HAP-1 (cell line): Measurements from ENCODE around the gene TPCN2.

Source experiments
- DNase-seq, 2 experiments: peaks; one replicate each; pipeline ENCODE4 v3.0.0-alpha.2; 2016 to 2020; ENCODE audit warnings: low spot score in 2 of 2
- H3K27me3 ChIP-seq: fragments of 250-450 bp; sonication (Bioruptor Pico); 2 replicates; pipeline ENCODE4 v1.5.1; 2020; ENCODE audit warnings: low read depth, mild to moderate bottlenecking, moderate library complexity
- H3K36me3 ChIP-seq: fragments of 250-450 bp; sonication (Bioruptor Pico); replicated peaks from 2 replicates; pipeline ENCODE4 v1.5.1; 2020; ENCODE audit warnings: mild to moderate bottlenecking
- H3K4me1 ChIP-seq: fragments of 250-450 bp; sonication (Bioruptor Pico); 2 replicates; pipeline ENCODE4 v1.5.1; 2020; ENCODE audit warnings: mild to moderate bottlenecking
- H3K4me3 ChIP-seq: fragments of 250-450 bp; sonication (Bioruptor Pico); 2 replicates; pipeline ENCODE4 v1.5.1; 2020; ENCODE audit warnings: mild to moderate bottlenecking, moderate library complexity
- H3K9me3 ChIP-seq: fragments of 250-450 bp; sonication (Bioruptor Pico); 2 replicates; pipeline ENCODE4 v1.5.1; 2020; ENCODE audit warnings: mild to moderate bottlenecking, moderate library complexity
- in situ Hi-C: fragments of 300-500 bp; cut with MboI; formaldehyde crosslinking; loops from 3 replicates; pipeline ENCODE4 v1.14.3; 2020; ENCODE audit warnings: low sequenced_read_pairs, inconsistent platforms, mixed read lengths

The TPCN2 gene

DNA sequence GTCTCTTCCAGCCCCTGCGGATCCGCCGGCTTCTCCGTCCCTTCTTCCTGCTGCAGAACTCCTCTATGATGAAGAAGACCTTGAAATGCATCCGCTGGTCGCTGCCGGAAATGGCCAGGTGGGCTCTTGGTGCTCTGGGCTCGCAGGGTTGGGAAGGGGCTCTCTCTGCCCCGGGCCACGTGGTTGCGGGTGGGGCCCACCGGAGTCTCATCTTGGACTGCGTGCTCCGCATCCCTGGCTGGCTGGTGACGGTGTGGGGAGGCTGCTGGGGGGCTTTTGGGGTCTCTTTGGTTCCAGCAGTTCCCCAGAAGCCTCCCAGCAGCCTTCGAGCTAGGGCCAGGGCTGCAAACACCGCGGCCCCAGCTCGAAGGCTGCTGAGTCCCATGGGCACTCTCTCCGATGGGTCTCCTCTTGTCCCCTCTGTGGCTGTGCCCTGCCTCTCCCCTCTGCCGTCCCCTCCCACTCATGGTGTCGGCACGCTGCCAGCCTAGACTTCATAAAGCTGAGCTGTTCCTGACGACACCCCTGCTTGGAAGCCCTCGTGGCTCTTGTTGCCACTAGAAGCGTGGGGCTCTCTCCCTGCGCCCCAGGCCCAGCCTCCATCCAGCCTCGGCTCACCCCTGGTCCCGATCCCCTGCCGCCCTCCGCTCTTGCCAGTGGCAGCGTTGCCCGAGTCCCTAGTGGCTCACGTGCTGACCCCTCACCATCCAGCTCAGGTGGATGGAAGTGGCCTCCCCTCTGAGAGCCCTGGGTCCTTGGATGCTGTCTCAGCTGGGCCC is 14.3 kb downstream of the TPCN2 start:
- DNase-seq, result no peak
- Histone ChIP-seq H3K4me3 (no peak overlapping the region), H3K36me3 (no peaks in the 10 kb centered on the region; the same call in 1 of the 2 replicates), H3K9me3 (no peaks in the 10 kb centered on the region), H3K4me1 (no peaks in the 10 kb centered on the region), H3K27me3 (no peaks in the 10 kb centered on the region)
- in situ Hi-C loops, result no loop called here

DNA sequence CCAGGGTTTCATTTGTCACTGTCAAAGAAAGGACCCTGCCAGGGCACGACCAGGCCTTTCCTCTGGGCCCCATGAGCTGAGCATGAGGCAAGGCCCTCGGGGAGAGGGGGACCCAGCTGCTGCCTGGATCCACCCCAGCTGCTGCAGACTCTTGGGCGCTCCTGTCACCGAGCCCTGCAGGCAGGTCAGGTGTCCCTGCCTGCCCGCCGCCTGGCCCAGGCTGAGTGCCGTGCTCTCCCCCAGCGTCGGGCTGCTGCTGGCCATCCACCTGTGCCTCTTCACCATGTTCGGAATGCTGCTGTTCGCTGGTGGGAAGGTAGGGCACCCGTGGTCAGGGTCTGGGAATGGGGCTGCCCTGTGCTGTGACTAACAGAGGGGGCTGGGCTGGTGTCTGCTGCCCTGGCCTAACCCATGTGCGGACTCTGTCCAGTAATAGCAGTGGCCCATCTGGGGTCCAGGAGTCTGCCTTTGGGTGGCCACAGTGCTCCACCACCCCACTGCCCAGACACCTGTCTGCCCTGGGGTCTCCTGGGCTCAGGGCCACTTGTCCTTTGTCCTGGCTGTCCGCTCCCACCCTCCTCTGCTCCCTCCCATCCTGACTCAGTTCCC is 15.0 kb downstream of the TPCN2 start:
- Histone ChIP-seq H3K27me3 (no peaks in the 10 kb centered on the region), H3K4me3 (no peak overlapping the region), H3K9me3 (no peaks in the 10 kb centered on the region), H3K36me3 (no peaks in the 10 kb centered on the region; the same call in 1 of the 2 replicates), H3K4me1 (no peaks in the 10 kb centered on the region)
- in situ Hi-C loops, result no loop called here
- no peak for DNase-seq

DNA sequence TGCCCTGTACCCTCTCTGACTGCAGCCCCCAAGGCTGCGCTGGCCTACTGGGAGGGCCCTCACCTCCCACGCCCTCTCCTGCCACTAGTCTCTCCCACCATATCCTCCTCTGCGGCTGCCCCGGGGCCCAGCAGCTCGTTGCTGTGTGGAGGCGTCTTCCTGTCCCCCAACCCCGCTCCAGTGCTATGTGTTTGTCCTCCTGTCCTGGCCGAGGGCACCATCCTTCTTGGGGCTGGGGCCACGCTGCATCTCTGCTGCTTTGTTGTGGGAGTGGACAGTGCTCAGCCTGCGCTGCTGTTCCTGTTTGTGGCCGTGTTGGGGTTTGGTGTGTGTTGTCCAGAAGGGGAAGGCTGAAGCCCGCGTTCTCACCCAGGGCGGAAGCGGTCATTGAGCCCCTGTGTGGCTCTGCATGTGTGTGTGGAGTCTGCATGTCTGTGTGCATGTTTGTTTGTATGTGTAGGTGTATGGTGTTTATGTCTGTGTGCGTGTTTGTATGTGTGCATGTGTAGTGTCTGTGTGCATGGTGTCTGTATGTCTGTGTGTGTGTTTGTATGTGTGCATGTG is 15.7 kb downstream of the TPCN2 start:
- Histone ChIP-seq H3K4me1 (no peaks in the 10 kb centered on the region), H3K4me3 (no peak overlapping the region), H3K27me3 (no peaks in the 10 kb centered on the region), H3K36me3 (no peaks in the 10 kb centered on the region; the same call in 1 of the 2 replicates), H3K9me3 (no peaks in the 10 kb centered on the region)
- DNase-seq, result no peak
- in situ Hi-C loops, result no loop called here

DNA sequence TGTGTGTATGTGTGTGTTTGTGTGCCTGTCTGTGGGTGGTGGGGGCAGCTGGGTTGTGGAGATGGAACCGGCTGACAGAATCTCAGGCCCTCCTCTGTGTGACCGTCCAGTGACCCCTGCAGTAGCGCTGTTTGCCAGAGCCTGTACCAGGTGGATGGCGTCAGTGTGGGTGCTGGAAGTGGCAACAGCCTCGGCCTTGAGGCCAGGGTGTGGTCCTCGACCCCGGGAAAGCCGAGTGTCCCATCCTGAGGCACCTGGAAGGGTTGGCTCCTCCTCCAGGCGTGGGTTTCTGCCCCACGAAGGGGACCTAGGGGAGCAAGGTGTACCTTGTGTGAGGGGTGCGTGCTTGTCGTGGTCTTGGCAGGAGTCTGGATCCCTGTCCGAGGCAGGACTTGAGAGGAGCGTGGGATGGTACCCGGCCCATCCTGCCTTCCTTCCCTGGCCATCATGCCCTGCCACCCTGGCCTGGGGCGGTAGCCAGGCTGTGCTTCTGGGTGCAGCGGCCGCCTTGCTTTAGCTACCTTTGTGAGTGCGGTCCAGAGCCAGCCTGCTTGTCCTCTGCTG is 16.5 kb downstream of the TPCN2 start:
- H3K4me1 ChIP-seq, result no peaks in the 10 kb centered on the region
- in situ Hi-C loops, result no loop called here
- no peaks in the 10 kb centered on the region for H3K36me3 ChIP-seq
- no peak overlapping the region for H3K4me3 ChIP-seq
- no peaks in the 10 kb centered on the region for H3K27me3 ChIP-seq
- no peak for DNase-seq
- no peaks in the 10 kb centered on the region for H3K9me3 ChIP-seq

DNA sequence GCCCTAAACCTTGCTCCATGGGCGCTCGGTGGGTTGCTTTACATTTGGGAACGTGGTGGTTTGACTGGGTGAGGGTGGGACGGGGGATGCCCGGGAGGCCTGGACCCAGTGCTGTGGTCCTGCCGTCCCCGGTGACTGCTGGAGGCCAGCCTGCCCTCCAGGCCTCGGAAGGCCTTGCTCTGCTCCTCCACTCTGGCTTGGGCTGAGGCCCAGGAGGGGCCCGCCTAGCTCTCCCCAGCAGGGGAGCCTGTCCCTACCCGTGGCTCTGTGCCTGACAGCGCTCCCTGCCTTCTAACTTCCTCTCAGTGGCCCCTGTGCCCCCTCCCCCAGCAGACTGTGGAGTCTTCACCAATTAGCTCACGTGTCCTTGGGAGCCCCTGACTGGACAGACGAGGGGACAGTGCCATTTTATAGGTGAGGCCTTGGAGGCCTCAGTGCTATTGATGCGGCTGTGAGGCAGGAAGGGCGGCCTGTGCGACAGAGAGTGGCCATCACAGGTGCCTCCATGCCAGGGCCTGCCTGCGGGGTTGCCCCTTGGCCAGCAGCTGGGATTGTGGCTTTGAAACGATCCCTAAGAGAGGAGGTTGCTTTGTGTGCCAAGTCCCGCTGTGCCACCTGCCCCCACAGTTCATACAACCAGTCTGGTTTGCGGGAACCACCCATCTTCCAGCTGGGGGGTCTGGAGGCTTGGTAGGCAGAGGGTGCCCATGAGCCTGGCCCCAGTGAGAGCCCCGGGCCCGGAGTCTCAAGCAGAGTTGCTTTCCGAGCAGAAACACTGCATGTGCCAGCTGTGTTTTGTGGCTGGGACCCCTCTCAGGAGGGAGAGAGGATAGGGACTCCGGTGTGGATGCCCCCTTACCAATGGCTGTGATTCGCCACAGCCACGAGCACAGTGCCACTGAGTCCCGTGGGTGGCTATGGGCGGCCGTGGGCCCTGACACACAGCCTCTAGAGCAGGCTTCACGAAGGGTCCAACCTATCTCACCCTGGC is 17.7 kb downstream of the TPCN2 start:
- Histone ChIP-seq H3K27me3 (no peaks in the 10 kb centered on the region), H3K4me3 (no peak overlapping the region), H3K4me1 (no peaks in the 10 kb centered on the region), H3K9me3 (no peaks in the 10 kb centered on the region), H3K36me3 (0 out of 2 replicates have a peak, but pooled peaks cover 3% of the 10 kb centered on the region)
- in situ Hi-C loops, result no loop called here
- no peak for DNase-seq

DNA sequence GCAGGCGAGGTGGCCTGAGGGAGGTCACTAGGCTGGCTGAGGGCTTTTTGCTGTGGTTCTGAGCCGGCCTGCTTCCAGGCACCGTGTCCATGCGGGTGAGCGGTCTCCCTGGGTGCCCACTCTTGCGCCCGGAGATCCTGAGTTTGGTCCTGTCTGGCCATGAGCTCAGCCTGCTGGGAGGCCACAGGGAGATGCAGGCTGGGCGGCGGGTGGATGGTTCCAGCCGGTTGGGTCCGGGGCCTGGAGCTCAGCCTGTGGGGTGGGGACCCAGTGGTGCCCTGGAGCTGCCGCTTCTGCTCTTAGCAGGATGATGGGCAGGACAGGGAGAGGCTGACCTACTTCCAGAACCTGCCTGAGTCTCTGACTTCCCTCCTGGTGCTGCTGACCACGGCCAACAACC is 18.5 kb downstream of the TPCN2 start:
- in situ Hi-C loops, result no loop called here
- Histone ChIP-seq H3K36me3 (0 out of 2 replicates have a peak, but pooled peaks cover 3% of the 10 kb centered on the region), H3K4me1 (no peaks in the 10 kb centered on the region), H3K27me3 (no peaks in the 10 kb centered on the region), H3K9me3 (no peaks in the 10 kb centered on the region), H3K4me3 (no peak overlapping the region)
- DNase-seq, result no peak

DNA sequence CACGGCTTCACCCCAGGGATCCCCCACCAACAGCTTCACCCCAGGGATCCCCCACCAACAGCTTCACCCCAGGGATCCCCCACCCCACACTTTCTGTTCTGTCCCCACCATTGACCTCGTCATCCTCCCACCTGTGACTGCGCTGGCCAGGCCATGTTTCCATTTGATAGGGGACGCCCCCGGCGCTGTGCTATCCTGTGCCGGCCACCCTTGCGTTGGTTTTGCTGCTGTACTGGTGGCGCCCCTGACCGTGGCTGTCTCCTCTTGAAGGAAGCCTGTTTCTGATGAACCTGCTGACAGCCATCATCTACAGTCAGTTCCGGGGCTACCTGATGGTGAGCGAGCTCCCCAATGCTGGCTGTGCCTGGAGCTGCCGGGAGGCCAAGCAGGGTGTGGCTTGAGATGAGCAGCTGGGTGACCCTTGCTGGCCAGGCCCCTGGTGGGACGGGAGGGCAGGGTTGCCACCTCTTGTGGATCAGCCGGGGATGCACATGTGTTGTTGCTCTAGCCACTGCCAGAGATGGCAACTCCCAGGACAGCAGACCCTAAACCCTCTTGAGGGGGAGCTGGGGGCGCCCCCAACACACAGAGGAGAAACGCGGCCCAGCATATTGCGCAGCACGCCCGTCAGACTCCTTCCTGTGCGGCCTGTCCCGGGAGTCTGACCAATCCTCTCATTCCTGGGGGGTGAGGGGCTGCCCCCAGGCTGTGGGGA is 22.5 kb downstream of the TPCN2 start:
- peaks cover 5% of the 10 kb centered on the region for H3K36me3 ChIP-seq
- H3K27me3 ChIP-seq, result no peaks in the 10 kb centered on the region
- in situ Hi-C loops, result no loop called here
- H3K9me3 ChIP-seq, result no peaks in the 10 kb centered on the region
- no peak for DNase-seq
- H3K4me1 ChIP-seq, result no peaks in the 10 kb centered on the region
- H3K4me3 ChIP-seq, result no peak overlapping the region

DNA sequence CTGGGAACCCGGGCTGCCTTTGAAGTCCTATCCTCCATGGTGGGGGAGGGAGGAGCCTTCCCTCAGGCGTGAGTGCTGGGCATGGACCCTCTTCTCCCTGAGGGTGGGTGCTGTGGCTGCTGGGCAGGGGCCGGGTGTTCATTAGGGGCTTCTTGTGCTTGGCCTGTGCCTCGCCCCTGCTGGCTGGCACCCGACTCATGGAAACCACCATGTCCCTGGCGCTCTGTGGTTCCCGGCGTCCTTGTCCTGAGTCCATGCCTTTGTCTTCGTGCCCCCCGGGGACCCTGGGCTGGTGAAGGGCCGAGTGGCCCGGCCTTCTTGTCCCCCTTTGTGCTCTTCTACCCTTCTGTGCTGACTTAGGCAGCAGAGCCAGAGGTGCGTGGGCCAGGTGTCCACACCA is 23.2 kb downstream of the TPCN2 start:
- DNase-seq, result no peak
- H3K4me3 ChIP-seq, result no peak overlapping the region

DNA sequence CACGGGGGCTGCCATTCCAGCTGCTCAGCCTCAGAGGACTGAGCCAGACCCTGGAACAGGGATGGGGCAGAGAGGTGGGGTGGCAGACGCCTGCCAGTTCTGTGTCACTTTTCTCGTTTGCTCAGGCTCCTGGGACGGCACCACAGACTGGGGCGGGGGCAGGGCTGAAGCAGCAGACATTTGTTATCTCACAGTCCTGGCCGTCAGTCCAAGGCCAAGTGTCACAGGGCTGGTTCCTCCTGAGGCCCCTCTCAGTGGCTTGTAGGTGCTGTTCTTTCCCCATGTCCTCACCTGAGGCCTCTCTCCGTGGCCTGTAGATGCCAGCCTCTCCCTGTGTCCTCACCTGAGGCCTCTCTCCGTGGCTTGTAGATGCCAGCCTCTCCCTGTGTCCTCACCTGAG is 24.7 kb downstream of the TPCN2 start:
- no peak for DNase-seq
- H3K27me3 ChIP-seq, result no peaks in the 10 kb centered on the region
- in situ Hi-C loops, result no loop called here
- no peaks in the 10 kb centered on the region for H3K9me3 ChIP-seq
- H3K4me1 ChIP-seq, result no peaks in the 10 kb centered on the region
- H3K4me3 ChIP-seq, result no peak overlapping the region
- peaks cover 5% of the 10 kb centered on the region for H3K36me3 ChIP-seq

More for the DNA sequence above, 23.2 kb downstream of the TPCN2 start:
- Histone ChIP-seq H3K9me3 (no peaks in the 10 kb centered on the region), H3K36me3 (peaks cover 5% of the 10 kb centered on the region), H3K27me3 (no peaks in the 10 kb centered on the region), H3K4me1 (no peaks in the 10 kb centered on the region)
- in situ Hi-C loops, result no loop called here

DNA sequence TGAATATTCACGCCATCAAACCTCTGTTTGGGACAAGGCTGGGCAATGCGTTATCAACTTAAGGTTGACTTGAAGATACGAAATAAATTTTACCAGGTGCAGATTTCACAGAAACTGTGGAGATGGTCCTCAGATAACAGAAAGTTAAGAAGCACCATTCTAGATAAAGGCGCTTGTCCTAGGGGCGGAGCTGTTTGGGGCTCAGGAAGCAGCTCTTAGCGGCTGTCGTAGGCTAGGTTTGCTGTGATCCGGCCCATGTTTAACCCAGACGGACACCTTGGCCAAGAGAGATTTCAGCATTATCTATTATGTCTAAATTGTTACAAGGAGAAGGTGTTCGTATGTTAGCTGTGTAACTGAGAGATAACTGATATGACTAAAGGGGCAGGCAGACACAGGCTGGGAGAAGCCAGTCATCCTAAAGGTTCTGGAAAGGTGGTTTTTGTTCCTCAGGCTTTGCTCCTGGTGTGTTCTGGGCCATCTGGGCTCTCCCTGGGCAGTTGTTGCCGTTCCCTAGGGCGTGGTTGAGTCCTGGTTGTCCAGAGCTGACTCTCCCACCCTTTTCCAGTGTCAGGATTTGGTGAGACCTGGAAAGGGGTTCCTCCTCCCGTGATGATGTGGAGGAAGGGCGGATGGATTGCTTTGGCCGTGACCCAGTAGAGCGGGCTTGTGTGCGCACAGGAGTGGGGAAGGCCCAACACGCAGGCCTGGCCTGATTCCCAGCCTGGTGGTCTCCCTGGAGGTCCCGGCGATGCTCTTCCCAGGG is 25.8 kb downstream of the TPCN2 start:
- Histone ChIP-seq H3K4me3 (no peak overlapping the region), H3K36me3 (peaks cover 5% of the 10 kb centered on the region)

DNA sequence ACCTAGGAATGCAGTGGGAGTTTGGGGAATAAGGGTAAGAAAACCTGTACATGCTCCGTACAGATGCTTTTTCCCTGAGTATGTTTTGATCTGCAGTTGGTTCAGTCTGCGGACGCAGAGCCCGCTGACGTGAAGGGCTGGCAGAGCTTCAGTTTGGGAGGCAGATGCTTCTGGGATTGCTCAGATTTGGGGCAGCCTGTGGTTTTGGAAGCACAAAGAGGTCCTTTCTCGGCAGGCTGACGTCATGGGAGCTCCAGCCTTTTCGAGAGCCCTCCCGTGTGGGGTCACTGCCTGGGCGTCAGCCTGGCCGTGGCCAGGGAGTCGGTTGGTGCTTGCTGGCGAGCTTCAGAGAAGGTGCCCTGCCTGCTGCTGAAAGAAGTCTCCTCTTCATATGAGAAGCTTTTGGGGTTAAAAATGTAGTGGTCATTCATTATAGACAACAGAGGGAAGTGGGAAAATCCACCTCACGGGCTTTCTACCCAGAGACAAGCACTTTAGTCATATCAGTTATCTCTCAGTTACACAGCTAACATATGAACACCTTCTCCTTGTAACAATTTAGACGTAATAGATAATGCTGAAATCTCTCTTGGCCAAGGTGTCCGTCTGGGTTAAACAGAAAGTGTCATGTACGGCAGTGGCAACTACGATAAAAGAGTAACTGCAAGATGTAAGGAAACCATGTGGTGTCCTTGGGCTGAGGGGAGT is 26.8 kb downstream of the TPCN2 start:
- H3K4me1 ChIP-seq, result no peaks in the 10 kb centered on the region
- in situ Hi-C loops, result loop anchor here (25.0 kb wide), 1 partner anchor 438 kb away; no protein-coding TSS in a partner anchor
- peaks cover 5% of the 10 kb centered on the region for H3K36me3 ChIP-seq
- DNase-seq, result no peak
- no peaks in the 10 kb centered on the region for H3K9me3 ChIP-seq
- H3K4me3 ChIP-seq, result no peak overlapping the region
- no peaks in the 10 kb centered on the region for H3K27me3 ChIP-seq

More for the DNA sequence above, 25.8 kb downstream of the TPCN2 start:
- no peak for DNase-seq
- Histone ChIP-seq H3K9me3 (no peaks in the 10 kb centered on the region), H3K4me1 (no peaks in the 10 kb centered on the region), H3K27me3 (no peaks in the 10 kb centered on the region)
- in situ Hi-C loops, result loop anchor here (25.0 kb wide), 1 partner anchor 437 kb away; no protein-coding TSS in a partner anchor
